SK-N-SH treated with all-trans-retinoic acid at 6 μM for 48 hours (cell line): ENCODE results near the gene ME2.

Experiments
- CSDC2 ChIP-seq: fragments of 250-450 bp; sonication (Bioruptor Pico); IDR thresholded peaks from 2 replicates; pipeline ENCODE4 v1.5.0; 2020; ENCODE audit warnings: mild to moderate bottlenecking, moderate library complexity
- PATZ1 ChIP-seq: fragments of 250-450 bp; sonication (Bioruptor Pico); IDR thresholded peaks from 2 replicates; pipeline ENCODE4 v1.8.0; 2020; ENCODE audit warnings: mild to moderate bottlenecking, moderate library complexity, borderline replicate concordance

- no peak for TF ChIP-seq PATZ1
- TF ChIP-seq CSDC2 (CRISPR knock-in tag), result no peak
These were observed 8.0 kb downstream of the ME2 start for GRCh38 chr18:50886929-50887328.
